Stimulated activated memory B cell treated with anti-CD40 and anti-IgM and Interleukin-4, amounts not matched to agents 10 μg/mL and 1 μg/mL and 100 μg/mL, for 72 hours (primary cell): ENCODE measurements around the gene ANAPC16.

Experiments used
- ATAC-seq: fragments of 150-1000 bp; cut with Tn5 transposase; 2 replicates; pipeline ENCODE4 v1.10.0; 2021
- H3K27ac Mint-ChIP-seq: one replicate; pipeline ENCODE4 v1.8.0; 2022; ENCODE audit warnings: mild to moderate bottlenecking, mixed read lengths
- H3K27me3 Mint-ChIP-seq: one replicate; pipeline ENCODE4 v1.8.0; 2022; ENCODE audit warnings: mixed read lengths
- H3K36me3 Mint-ChIP-seq: one replicate; pipeline ENCODE4 v1.8.0; 2022; ENCODE audit warnings: mixed read lengths
- H3K4me1 Mint-ChIP-seq: one replicate; pipeline ENCODE4 v1.8.0; 2022; ENCODE audit warnings: mixed read lengths
- H3K4me3 Mint-ChIP-seq: one replicate; pipeline ENCODE4 v1.8.0; 2022; ENCODE audit warnings: mild to moderate bottlenecking, moderate library complexity, mixed read lengths
- H3K9me3 Mint-ChIP-seq: one replicate; pipeline ENCODE4 v1.8.0; 2022; ENCODE audit warnings: mixed read lengths

Gene ANAPC16

GRCh38 chr10:72227826-72228225 lies 12.0 kb downstream of the ANAPC16 start:
- no peak for ATAC-seq
- H3K27me3 Mint-ChIP-seq, result no peaks in the 10 kb centered on the region
- H3K9me3 Mint-ChIP-seq, result no peaks in the 10 kb centered on the region
- no peak overlapping the region for H3K27ac Mint-ChIP-seq
- H3K4me1 Mint-ChIP-seq, result peaks cover 46% of the 10 kb centered on the region
- no peak overlapping the region for H3K4me3 Mint-ChIP-seq
- peaks cover 27% of the 10 kb centered on the region for H3K36me3 Mint-ChIP-seq

- Mint-ChIP-seq H3K27me3 (no peaks in the 10 kb centered on the region), H3K9me3 (no peaks in the 10 kb centered on the region), H3K4me3 (no peak overlapping the region), H3K4me1 (peaks cover 41% of the 10 kb centered on the region), H3K27ac (no peak overlapping the region), H3K36me3 (peaks cover 32% of the 10 kb centered on the region)
- ATAC-seq, result no peak
These were observed 12.5 kb downstream of the ANAPC16 start for GRCh38 chr10:72228318-72228751.

GRCh38 chr10:72229261-72230251 lies 13.7 kb downstream of the ANAPC16 start:
- ATAC-seq, result no peak
- Mint-ChIP-seq H3K9me3 (no peaks in the 10 kb centered on the region), H3K4me1 (peaks cover 34% of the 10 kb centered on the region), H3K27ac (peak overlapping the region; percentile 27), H3K4me3 (no peak overlapping the region), H3K36me3 (peaks cover 35% of the 10 kb centered on the region), H3K27me3 (no peaks in the 10 kb centered on the region)

- no peak for ATAC-seq
These were observed 17.8 kb downstream of the ANAPC16 start for GRCh38 chr10:72233621-72234020.

GRCh38 chr10:72234560-72235095 lies 18.8 kb downstream of the ANAPC16 start:
- Mint-ChIP-seq H3K36me3 (peaks cover 39% of the 10 kb centered on the region), H3K4me1 (peaks cover 28% of the 10 kb centered on the region), H3K27ac (no peak overlapping the region), H3K4me3 (no peak overlapping the region), H3K27me3 (no peaks in the 10 kb centered on the region), H3K9me3 (no peaks in the 10 kb centered on the region)
- no peak for ATAC-seq

More at GRCh38 chr10:72233621-72234020, 17.8 kb downstream of the ANAPC16 start:
- Mint-ChIP-seq H3K4me3 (no peak overlapping the region), H3K27ac (no peak overlapping the region), H3K4me1 (peaks cover 28% of the 10 kb centered on the region), H3K9me3 (no peaks in the 10 kb centered on the region), H3K36me3 (peaks cover 42% of the 10 kb centered on the region), H3K27me3 (no peaks in the 10 kb centered on the region)

- Mint-ChIP-seq H3K4me1 (peaks cover 28% of the 10 kb centered on the region), H3K27me3 (no peaks in the 10 kb centered on the region), H3K27ac (no peak overlapping the region), H3K36me3 (peaks cover 34% of the 10 kb centered on the region), H3K4me3 (no peak overlapping the region), H3K9me3 (no peaks in the 10 kb centered on the region)
- ATAC-seq, result no peak
These were observed 19.9 kb downstream of the ANAPC16 start for GRCh38 chr10:72235544-72236279.

GRCh38 chr10:72238392-72239175 lies 22.8 kb downstream of the ANAPC16 start:
- no peaks in the 10 kb centered on the region for H3K9me3 Mint-ChIP-seq
- H3K27me3 Mint-ChIP-seq, result no peaks in the 10 kb centered on the region
- no peak overlapping the region for H3K4me3 Mint-ChIP-seq

GRCh38 chr10:72239409-72239808 lies 23.6 kb downstream of the ANAPC16 start:
- peak; percentile 20 for ATAC-seq
- Mint-ChIP-seq H3K27ac (peak overlapping the region; percentile 20), H3K36me3 (peaks cover 19% of the 10 kb centered on the region), H3K4me1 (peaks cover 60% of the 10 kb centered on the region), H3K4me3 (no peak overlapping the region), H3K27me3 (no peaks in the 10 kb centered on the region), H3K9me3 (no peaks in the 10 kb centered on the region)

More at GRCh38 chr10:72238392-72239175, 22.8 kb downstream of the ANAPC16 start:
- no peak for ATAC-seq
- peaks cover 51% of the 10 kb centered on the region for H3K4me1 Mint-ChIP-seq
- peaks cover 20% of the 10 kb centered on the region for H3K36me3 Mint-ChIP-seq
- peak overlapping the region; percentile 20 for H3K27ac Mint-ChIP-seq

- Mint-ChIP-seq H3K4me3 (no peak overlapping the region), H3K27ac (no peak overlapping the region), H3K9me3 (no peaks in the 10 kb centered on the region), H3K36me3 (peaks cover 19% of the 10 kb centered on the region), H3K27me3 (no peaks in the 10 kb centered on the region), H3K4me1 (peaks cover 69% of the 10 kb centered on the region)
- ATAC-seq, result no peak
These were observed 24.6 kb downstream of the ANAPC16 start for GRCh38 chr10:72240371-72240770.

- Mint-ChIP-seq H3K36me3 (peaks cover 11% of the 10 kb centered on the region), H3K4me3 (no peak overlapping the region), H3K27me3 (no peaks in the 10 kb centered on the region), H3K4me1 (peaks cover 79% of the 10 kb centered on the region), H3K27ac (peak overlapping the region; percentile 67), H3K9me3 (no peaks in the 10 kb centered on the region)
- no peak for ATAC-seq
These were observed 26.0 kb downstream of the ANAPC16 start for GRCh38 chr10:72241691-72242252.

- ATAC-seq, result peak; percentile 60
- Mint-ChIP-seq H3K4me3 (no peak overlapping the region), H3K4me1 (peaks cover 83% of the 10 kb centered on the region), H3K27ac (peak overlapping the region; percentile 67), H3K9me3 (no peaks in the 10 kb centered on the region), H3K27me3 (no peaks in the 10 kb centered on the region), H3K36me3 (peaks cover 7% of the 10 kb centered on the region)
These were observed 26.9 kb downstream of the ANAPC16 start for GRCh38 chr10:72242675-72243074.

GRCh38 chr10:72243822-72244437 lies 28.1 kb downstream of the ANAPC16 start:
- no peaks in the 10 kb centered on the region for H3K27me3 Mint-ChIP-seq
- H3K9me3 Mint-ChIP-seq, result no peaks in the 10 kb centered on the region
- no peak for ATAC-seq
- H3K4me3 Mint-ChIP-seq, result no peak overlapping the region
- H3K27ac Mint-ChIP-seq, result peak overlapping the region; percentile 67
- peaks cover 87% of the 10 kb centered on the region for H3K4me1 Mint-ChIP-seq
- H3K36me3 Mint-ChIP-seq, result peaks cover 7% of the 10 kb centered on the region

- H3K27ac Mint-ChIP-seq, result peak overlapping the region; percentile 67
- peaks cover 4% of the 10 kb centered on the region for H3K36me3 Mint-ChIP-seq
- no peak overlapping the region for H3K4me3 Mint-ChIP-seq
These were observed 28.8 kb downstream of the ANAPC16 start for GRCh38 chr10:72244573-72245038.

More at GRCh38 chr10:72244573-72245038, 28.8 kb downstream of the ANAPC16 start:
- no peaks in the 10 kb centered on the region for H3K27me3 Mint-ChIP-seq
- peaks cover 84% of the 10 kb centered on the region for H3K4me1 Mint-ChIP-seq
- no peaks in the 10 kb centered on the region for H3K9me3 Mint-ChIP-seq
- ATAC-seq, result no peak
